ENCODE results near the gene HMGXB4.

HMGXB4 gene

GRCh38 chr22:35276019-35276418, 18.7 kb downstream of the HMGXB4 start:
- ATAC-seq (peak; percentile 52), DNase-seq (no peak)
- no peak overlapping the region for H3K4me3 Mint-ChIP-seq
- no peaks in the 10 kb centered on the region for H3K27me3 Mint-ChIP-seq
- H3K4me1 Mint-ChIP-seq: peaks cover 32% of the 10 kb centered on the region
- H3K9me3 Mint-ChIP-seq: no peaks in the 10 kb centered on the region
- no peak overlapping the region for H3K27ac Mint-ChIP-seq
- H3K36me3 Mint-ChIP-seq (ENCODE audit: low read depth): peaks cover 49% of the 10 kb centered on the region

GRCh38 chr22:35288116-35288515, 30.8 kb downstream of the HMGXB4 start:
- no peak overlapping the region for H3K27ac Mint-ChIP-seq
- H3K4me1 Mint-ChIP-seq: peaks cover 4% of the 10 kb centered on the region
- DNase-seq (no peak), ATAC-seq (peak; percentile 87)
- H3K27me3 Mint-ChIP-seq: no peaks in the 10 kb centered on the region
- no peaks in the 10 kb centered on the region for H3K9me3 Mint-ChIP-seq
- H3K36me3 Mint-ChIP-seq (ENCODE audit: low read depth): peaks cover 50% of the 10 kb centered on the region
- no peak overlapping the region for H3K4me3 Mint-ChIP-seq

DNA sequence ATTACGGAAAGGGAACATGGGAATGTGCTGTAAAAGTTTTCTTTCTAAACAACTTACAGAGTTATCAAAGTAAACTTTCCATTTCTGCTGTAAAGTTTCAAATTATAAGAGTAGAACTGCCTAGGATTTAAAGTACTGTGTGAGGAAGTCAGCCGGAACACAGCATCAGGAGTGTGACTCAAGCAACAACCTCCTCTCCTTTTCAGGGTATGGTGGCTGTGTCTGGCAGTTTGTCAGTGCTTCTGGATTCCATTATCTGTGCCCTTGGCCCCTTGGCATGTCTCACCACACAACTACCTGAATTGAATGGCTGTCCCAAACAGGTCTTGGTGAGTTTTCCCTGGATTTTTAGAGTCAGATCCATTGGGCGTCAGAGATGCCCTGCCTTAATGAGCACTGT, 35.5 kb downstream of the HMGXB4 start:
- H3K9me3 Mint-ChIP-seq: no peaks in the 10 kb centered on the region
- no peak overlapping the region for H3K27ac Mint-ChIP-seq
- DNase-seq: no peak
- H3K36me3 Mint-ChIP-seq (ENCODE audit: low read depth): peaks cover 40% of the 10 kb centered on the region
- peaks cover 6% of the 10 kb centered on the region for H3K4me1 Mint-ChIP-seq
- no peaks in the 10 kb centered on the region for H3K27me3 Mint-ChIP-seq
- no peak for ATAC-seq
- no peak overlapping the region for H3K4me3 Mint-ChIP-seq

DNA sequence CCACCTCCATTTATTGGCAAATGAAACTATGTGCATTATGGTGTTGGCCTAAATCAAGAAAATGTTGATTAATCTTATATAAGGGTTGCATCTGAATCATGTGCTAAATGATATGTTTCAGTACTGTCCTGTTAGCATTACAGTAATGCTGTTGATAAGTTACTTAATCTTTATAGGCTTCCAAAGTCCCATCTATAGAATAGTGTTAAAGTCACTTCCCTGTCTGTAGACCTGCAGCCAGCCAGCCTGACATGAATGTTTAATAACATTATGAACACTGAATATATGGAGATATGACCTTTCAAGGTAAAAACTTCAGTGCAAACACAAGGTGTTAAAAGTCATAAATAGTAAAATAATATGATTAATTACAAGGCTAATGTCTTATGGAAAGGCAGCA, 38.8 kb downstream of the HMGXB4 start:
- H3K4me3 Mint-ChIP-seq: no peak overlapping the region
- H3K27ac Mint-ChIP-seq: no peak overlapping the region
- no peak for DNase-seq
- no peaks in the 10 kb centered on the region for H3K9me3 Mint-ChIP-seq
- peaks cover 25% of the 10 kb centered on the region for H3K4me1 Mint-ChIP-seq
- H3K27me3 Mint-ChIP-seq: no peaks in the 10 kb centered on the region
- ATAC-seq: no peak
- H3K36me3 Mint-ChIP-seq (ENCODE audit: low read depth): peaks cover 33% of the 10 kb centered on the region

DNA sequence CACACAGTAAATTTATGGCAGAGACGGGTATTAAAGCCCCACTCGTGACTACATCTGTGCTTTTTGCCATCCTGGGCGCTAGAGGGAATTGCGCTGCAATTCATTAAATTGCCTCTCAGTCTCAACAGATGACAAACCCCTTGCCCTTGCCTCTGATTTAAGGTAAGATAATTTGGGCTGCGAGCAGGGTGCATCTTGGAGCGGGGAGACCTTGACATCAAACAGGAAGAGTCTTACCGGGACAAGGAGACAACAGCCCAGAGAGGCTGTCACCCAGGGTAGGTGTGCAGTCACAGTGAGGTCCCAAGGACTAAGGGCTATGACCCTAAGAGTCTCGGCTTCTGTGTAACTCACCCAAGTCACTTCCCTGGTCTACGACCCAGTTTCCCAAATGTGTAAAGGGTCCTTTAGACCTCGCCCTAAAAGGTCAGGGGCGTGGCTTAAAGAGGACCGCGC, 42.0 kb downstream of the HMGXB4 start:
- Mint-ChIP-seq H3K9me3 (no peaks in the 10 kb centered on the region), H3K27me3 (no peaks in the 10 kb centered on the region), H3K36me3 (ENCODE audit: low read depth) (peaks cover 11% of the 10 kb centered on the region), H3K4me1 (peaks cover 44% of the 10 kb centered on the region), H3K27ac (peak overlapping the region; percentile 87), H3K4me3 (peak overlapping the region; percentile 83)
- ATAC-seq: peak; percentile 38
- no peak for DNase-seq

- H3K9me3 Mint-ChIP-seq: no peaks in the 10 kb centered on the region
- H3K27ac Mint-ChIP-seq: peak within 1 kb of the TSS; percentile 87
- peaks cover 46% of the 10 kb centered on the region for H3K4me1 Mint-ChIP-seq
- DNase-seq (peak; percentile 98), ATAC-seq (peak; percentile 96)
- peak within 1 kb of the TSS; percentile 83 for H3K4me3 Mint-ChIP-seq
- H3K36me3 Mint-ChIP-seq (ENCODE audit: low read depth): peaks cover 10% of the 10 kb centered on the region
- H3K27me3 Mint-ChIP-seq: no peaks in the 10 kb centered on the region
Measured at GRCh38 chr22:35299673-35300499, 42.6 kb downstream of the HMGXB4 start, which contains the start of gene TOM1. Gene TOM1, plus strand, starts transcription at chr22:35299894. Its CDS starts 35 bp downstream, at chr22:35299929.

GRCh38 chr22:35301372-35301874, 44.1 kb downstream of the HMGXB4 start:
- Mint-ChIP-seq H3K9me3 (no peaks in the 10 kb centered on the region), H3K4me1 (peaks cover 56% of the 10 kb centered on the region), H3K27ac (peak overlapping the region; percentile 60), H3K36me3 (ENCODE audit: low read depth) (peaks cover 10% of the 10 kb centered on the region), H3K27me3 (no peaks in the 10 kb centered on the region), H3K4me3 (peak overlapping the region; percentile 83)
- ATAC-seq (no peak), DNase-seq (no peak)

DNA sequence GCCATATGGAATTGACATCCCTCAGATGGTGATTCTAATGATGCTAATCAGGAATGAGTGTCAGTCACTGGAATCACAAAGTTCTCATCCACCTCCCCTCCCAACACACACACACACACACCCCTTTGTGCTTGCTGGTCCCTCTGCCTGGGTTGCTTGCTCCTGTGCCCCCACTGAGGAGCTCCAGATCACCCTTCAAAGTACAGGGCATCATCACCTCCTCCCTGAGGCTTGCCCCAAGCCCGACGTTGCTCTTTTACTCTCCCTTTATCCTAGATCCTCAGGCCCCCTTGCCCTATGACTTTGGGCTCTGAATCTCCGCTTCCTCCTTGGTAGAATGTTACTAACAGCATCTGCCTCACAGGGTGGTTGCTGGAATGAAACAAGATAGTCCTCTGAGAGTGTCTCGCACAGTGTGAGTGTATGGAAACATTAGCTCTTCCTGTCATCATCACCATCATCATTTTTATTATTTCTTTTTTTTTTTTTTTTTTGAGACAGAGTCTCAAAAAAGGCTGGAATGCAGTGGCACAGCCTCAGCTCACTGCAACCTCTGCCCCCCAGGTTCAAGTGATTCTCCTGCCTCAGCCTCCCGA, 45.8 kb downstream of the HMGXB4 start:
- H3K4me1 Mint-ChIP-seq: peaks cover 67% of the 10 kb centered on the region
- H3K36me3 Mint-ChIP-seq (ENCODE audit: low read depth): peaks cover 3% of the 10 kb centered on the region
- H3K4me3 Mint-ChIP-seq: no peak overlapping the region
- H3K27me3 Mint-ChIP-seq: no peaks in the 10 kb centered on the region
- DNase-seq (no peak), ATAC-seq (no peak)
- H3K9me3 Mint-ChIP-seq: no peaks in the 10 kb centered on the region
- H3K27ac Mint-ChIP-seq: no peak overlapping the region

GRCh38 chr22:35305525-35306070, 48.3 kb downstream of the HMGXB4 start:
- Mint-ChIP-seq H3K9me3 (no peaks in the 10 kb centered on the region), H3K4me3 (no peak overlapping the region), H3K36me3 (ENCODE audit: low read depth) (peaks cover 3% of the 10 kb centered on the region), H3K4me1 (peaks cover 74% of the 10 kb centered on the region), H3K27me3 (no peaks in the 10 kb centered on the region), H3K27ac (no peak overlapping the region)
- DNase-seq (no peak), ATAC-seq (no peak)

DNA sequence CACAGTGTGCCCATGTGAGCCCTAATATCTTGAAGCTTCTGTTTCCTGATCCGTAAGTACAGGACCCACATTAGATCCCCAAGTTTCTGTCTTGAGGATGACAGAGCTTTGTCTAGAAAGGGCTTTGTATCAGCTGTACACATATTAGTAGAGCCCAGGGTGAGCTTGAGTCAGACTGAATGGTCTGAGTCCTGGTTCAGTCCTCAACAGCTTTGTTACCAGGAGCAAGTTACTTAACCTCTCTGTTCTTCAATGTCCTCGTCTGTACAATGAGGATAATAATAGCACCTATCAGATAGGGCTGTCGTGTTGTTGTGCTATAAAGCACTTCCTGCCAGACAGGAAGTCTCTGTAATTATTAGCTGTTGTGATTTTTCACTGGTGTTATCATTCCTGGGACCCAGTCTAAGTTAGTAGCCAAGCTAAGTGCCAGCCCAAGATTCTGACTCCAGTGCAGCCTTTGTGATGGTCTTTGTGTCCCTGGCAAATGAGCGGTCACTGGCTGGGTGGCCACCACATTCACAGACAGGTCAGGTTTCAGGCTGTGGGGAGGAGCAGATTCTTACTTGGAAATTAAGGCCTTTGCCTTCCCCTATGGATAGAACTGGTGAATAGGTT, 49.2 kb downstream of the HMGXB4 start:
- no peaks in the 10 kb centered on the region for H3K27me3 Mint-ChIP-seq
- H3K4me3 Mint-ChIP-seq: no peak overlapping the region
- H3K27ac Mint-ChIP-seq: no peak overlapping the region
- peaks cover 78% of the 10 kb centered on the region for H3K4me1 Mint-ChIP-seq
- H3K9me3 Mint-ChIP-seq: no peaks in the 10 kb centered on the region
- ATAC-seq: no peak
- DNase-seq: no peak
- peaks cover 3% of the 10 kb centered on the region for H3K36me3 Mint-ChIP-seq (ENCODE audit: low read depth)

- Mint-ChIP-seq H3K4me3 (no peak overlapping the region), H3K27me3 (no peaks in the 10 kb centered on the region), H3K36me3 (ENCODE audit: low read depth) (peaks cover 3% of the 10 kb centered on the region), H3K9me3 (no peaks in the 10 kb centered on the region), H3K4me1 (peaks cover 80% of the 10 kb centered on the region), H3K27ac (no peak overlapping the region)
- DNase-seq (no peak), ATAC-seq (no peak)
Measured at GRCh38 chr22:35307372-35307771, 50.1 kb downstream of the HMGXB4 start.

DNA sequence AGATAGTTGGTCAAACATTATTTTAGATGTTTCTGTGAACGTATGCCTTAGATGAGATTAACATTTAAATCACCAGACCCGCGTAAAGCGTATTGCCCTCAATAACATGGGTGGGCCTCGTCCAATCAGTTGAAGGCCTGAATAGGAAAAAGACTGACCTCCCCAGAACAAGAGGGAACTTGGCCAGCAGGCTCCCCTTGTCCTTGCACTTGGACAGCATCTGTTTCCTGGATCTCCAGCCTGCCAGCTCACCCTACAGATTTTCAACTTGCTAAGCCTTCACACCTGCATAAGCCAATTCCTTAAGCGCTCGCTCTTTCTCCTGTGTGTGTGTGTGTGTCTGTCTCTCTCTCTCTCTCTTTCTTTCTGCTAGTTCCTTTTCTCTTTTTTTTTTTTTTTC, 50.6 kb downstream of the HMGXB4 start:
- no peaks in the 10 kb centered on the region for H3K27me3 Mint-ChIP-seq
- peaks cover 80% of the 10 kb centered on the region for H3K4me1 Mint-ChIP-seq
- no peak overlapping the region for H3K27ac Mint-ChIP-seq
- H3K36me3 Mint-ChIP-seq (ENCODE audit: low read depth): peaks cover 3% of the 10 kb centered on the region
- DNase-seq (no peak), ATAC-seq (no peak)
- no peak overlapping the region for H3K4me3 Mint-ChIP-seq
- H3K9me3 Mint-ChIP-seq: no peaks in the 10 kb centered on the region

DNA sequence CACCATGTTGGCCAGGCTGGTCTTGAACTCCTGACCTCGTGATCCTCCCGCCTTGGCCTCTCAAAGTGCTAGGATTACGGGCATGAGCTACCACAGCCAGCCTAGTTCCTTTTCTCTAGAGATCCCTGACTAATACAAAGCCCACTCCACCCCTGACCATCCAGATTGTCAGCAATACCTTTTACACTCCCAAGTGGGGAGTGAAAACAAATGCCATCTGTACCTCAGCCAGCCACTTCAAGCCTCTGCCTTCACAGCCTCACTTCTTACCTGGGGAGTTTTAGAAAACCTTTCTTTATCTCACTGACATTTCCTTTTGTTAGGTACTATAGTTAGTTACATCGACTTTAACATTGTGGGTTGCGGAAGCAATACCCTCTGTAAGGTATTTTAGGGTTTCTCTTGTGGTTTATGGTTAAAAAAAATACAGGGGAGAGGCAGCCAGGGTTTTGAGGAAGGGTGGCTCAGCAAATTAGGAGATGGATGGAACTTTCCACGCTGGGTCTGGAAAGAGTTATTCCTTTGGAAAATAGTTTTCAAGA, 51.3 kb downstream of the HMGXB4 start:
- Mint-ChIP-seq H3K36me3 (ENCODE audit: low read depth) (no peaks in the 10 kb centered on the region), H3K27me3 (no peaks in the 10 kb centered on the region), H3K4me1 (peaks cover 83% of the 10 kb centered on the region), H3K9me3 (no peaks in the 10 kb centered on the region), H3K27ac (peak overlapping the region; percentile 66), H3K4me3 (no peak overlapping the region)
- peak; percentile 12 for ATAC-seq
- DNase-seq: no peak
